ENCODE measurements around the gene CDADC1.
"Not testable (repeated sequence)": the region's sequence is repeated elsewhere in the genome, so short reads cannot be mapped to it uniquely, and the experiment has no call there.

Gene CDADC1

DNA sequence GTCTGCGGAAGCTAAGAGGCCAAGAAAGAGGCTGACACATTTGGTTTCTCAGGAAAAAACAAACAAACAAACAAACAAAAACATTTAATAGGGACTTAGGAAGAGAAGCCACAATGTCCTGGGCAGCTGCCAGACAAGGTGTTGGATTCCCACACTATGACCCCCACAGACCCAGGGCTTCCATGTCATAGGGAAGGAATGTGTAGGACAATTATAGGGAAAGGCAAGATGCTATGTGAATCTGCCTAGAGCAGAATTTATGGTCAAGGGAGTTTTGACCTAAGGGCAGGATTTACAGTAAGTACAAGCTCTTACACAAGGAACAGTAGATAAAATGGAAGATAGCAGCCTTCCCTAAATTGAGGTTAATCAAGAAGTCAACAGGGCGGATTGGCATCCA is 9.1 kb upstream of the CDADC1 start:
- no peak for DNase-seq (ENCODE audit: low spot score)

DNA sequence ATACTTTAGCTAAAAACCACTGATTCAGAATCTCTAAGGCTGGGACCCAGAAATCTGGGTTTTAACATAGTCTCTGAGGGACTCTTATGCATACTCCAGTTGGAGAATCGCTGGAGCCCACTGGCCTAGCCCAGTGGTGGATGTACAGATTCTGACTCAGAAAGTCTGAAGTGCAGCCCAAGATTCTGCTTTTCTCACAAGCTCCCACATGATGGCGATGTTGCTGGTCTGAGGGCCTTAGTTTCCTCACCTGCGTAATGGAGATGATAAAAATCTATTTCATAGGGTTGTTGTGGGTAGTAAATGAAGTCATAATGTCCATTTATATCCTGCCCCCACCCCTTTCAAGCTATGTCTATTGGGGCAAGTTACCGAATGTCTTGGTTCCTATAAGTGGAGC is 7.7 kb upstream of the CDADC1 start:
- no peak for DNase-seq (ENCODE audit: low spot score)

DNA sequence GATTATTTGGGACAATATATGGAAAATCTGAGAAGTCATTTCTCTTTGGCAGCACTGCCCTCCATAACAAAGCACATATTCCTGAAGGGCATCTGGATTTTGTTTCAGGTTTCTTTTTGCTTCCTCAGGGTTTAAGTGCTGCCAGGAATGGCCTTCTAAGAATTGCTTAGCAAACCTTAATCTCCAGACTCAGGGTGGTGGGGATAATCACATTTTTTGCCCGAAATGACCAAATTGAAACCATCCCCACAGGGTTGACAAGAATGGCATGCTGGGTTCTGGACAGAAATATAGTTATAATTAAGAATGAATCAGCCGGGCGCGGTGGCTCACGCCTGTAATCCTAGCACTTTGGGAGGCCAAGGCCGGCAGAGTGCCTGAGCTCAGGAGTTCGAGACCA is 6.4 kb upstream of the CDADC1 start:
- no peak for DNase-seq (ENCODE audit: low spot score)

DNA sequence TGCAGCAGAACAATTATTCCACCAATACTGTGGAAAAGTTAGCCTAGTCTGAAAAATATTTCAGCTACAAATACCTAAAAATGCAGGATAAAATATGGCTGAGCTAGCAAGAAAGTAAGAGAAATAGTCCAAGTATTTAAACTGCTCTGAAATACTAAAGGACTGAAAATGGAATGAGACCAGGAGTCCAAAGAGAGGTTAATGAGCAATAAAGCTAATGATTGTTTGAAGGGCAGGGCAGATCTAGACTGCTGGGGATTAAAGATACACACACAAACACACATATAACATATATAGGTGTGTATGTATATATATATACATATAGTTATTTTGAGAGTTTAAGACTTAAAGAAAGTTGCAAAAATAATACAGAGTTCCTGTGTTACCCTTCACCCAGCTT is 2.6 kb upstream of the CDADC1 start:
- DNase-seq (ENCODE audit: low spot score), result no peak

DNA sequence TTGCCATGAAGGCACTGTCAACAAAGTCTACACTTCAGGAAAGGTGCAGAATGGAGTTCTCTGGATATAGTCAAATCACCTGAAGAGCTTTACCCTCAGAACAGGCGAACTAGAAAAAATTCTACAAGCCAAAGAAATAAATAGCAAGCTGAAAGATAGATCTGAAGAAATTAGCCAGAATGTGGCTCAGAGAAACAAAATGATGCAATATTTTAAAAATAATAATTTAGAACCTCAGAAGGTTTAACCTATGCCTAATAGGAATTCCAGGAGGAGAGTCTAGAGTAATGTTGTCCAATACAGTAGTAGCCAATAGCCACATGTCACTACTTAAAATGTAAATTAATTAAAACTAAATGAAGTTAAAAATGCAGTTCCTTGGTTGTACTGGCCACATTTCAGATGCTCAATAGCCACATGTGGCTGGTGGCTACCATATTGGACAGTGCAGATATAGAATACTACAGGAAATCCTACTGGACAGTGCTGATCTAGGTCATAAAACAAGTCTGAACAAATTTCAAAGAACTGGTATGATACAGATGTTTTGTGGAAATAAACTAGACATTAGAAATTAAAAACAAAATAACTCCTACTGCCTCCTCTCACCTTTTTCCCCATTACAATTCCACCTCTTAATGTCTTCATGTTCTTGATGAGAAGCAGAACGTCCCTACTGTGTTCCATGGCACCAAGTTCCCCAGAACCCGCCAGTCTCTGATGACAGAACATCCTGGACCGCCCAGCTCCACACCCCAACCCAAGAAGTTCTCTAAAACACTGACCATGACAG is 679 bp upstream of the CDADC1 start:
- no peak for DNase-seq (ENCODE audit: low spot score)

DNA sequence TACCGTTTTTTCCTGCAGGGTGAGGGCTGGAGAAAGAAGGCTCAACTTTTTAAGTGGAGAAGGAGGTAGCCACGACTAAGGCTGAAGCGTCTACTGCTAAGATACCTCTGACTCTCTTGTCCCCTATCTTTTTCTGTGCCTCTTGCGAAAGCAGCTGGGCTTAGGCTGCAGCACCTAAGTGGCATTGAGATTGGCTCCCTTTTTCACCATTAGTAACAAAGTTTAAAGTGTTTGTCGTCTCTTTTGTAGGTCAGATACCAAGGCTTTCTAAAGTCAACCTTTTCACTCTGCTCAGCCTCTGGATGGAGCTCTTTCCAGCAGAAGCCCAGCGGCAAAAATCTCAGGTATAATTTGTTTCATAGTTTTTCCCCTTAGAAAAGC is 887 bp downstream of the CDADC1 start:
- no peak for DNase-seq (ENCODE audit: low spot score)

DNA sequence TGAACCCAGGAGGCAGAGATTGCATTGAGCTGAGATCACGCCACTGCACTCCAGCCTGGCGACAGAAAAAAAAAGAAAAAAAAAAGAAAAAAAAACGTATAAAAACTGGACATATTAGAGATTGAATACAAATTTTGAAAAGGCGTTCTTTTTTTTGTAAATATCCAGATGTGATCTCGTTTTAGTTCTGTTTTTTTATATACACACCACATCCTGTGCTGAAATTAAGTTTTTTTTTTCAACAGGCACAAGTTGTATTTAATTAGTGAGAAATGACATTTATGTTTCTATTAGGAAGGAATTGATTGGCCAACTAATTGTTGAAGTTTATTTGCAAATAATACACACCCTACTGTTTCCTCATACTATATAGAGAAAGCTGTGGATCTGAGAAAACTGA is 3.6 kb downstream of the CDADC1 start:
- no peak for DNase-seq (ENCODE audit: low spot score)

DNA sequence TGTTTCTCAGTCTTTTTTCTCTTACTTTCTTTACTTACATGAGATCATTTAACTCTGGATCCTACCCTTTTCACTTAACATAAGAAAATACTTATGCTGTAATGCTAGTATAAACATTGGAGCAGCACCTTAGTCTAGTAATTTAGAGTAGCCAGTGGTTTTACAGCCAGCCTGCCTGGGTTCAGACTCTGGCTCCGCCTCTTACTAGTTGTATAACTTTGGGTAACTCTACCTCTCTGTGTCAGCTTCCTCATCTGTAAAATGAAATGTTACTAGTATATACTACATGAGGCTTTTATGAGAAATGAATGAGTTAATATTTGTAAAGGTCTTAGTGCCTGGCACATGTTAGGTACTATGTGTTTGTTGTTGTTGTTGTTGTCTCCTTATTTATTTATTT is 5.6 kb downstream of the CDADC1 start:
- no peak for DNase-seq (ENCODE audit: low spot score)

DNA sequence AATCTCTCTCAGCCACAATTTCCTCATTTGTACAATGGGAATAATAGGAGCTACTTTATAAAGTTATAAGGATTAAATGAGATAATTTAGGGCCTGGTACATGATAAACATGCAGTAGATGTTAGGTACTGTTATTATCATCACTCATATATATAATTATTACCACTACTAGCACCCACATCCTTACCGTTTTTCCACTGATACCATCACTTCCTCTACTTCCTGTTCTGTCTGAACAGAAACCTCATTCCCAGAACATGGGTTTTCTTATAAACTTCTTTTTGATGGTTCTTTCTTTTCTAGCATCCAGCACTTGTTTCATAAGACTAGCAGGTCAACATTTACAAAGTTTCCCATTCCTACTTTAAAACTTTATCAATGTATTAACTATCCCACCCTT is 6.3 kb downstream of the CDADC1 start:
- DNase-seq (ENCODE audit: low spot score), result no peak

DNA sequence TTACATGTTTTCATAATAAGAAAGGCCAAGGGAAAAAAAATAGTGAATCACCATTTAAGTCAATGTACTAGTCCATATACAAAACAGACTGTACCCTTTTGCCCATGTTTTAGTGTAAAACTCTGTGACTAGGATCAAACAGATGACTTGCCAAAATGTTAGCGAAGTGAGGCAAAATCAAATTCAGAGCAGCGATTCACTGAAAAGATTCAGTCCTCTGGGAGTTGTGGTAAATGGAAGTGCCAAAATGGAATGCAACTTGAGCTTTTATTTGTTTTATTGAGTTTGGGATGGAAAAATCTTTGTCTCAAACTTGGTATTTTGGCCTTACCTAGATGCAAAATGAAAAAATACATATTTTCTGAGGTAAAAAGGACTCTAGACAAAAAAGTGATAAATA is 9.1 kb downstream of the CDADC1 start:
- DNase-seq (ENCODE audit: low spot score), result no peak

DNA sequence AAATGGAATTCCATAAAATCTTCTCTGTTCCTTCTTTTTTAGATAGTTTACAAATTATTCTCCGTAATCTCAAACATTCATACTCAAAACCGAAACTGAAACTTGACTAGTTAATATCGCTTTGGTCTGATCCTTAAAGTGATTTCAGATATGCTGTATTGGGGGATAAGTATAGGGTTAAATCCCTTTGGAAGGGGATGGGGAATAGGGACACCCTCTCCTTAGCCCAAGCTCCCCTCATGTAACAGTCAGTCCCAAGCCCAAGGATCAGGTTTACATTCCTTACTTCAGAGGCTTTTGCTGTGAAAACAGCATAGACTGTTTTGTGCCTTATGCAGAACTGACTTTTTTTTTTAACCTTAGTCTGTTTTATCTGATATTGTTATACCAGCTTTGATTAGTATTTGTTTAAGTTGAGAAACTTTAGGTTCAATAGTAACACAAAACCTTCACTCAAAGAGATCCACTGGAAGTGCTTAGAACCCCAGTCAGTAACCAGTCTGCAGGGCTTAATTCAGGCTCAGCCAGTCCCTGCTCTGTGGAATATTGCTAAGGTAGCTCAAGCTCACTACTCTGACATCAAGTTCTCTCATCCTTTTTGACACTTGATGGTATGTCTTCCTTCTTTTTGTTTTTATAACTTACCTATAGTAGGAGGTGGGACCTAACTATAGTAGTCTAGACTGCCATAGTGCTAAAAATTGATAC is 10.5 kb downstream of the CDADC1 start:
- DNase-seq (ENCODE audit: low spot score), result no peak

DNA sequence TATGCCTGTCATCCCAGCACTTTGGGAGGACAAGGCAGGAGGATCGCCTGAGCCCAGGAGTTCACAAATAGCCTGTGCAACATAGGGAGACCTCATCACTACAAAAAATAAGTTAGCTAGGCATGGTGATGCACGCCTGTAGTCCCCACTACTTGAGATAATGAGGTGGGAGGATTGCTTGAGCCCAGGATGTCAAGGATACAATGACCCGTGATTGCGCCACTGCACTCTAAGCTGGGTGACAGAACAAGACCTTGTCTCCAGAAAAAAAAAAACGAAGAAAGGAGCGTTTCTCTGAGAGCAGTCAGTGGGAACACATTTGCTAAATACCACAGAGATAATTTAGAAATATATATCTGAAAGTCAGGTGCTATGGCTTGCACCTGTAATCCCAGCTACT is 11.9 kb downstream of the CDADC1 start:
- no peak for DNase-seq (ENCODE audit: low spot score)

DNA sequence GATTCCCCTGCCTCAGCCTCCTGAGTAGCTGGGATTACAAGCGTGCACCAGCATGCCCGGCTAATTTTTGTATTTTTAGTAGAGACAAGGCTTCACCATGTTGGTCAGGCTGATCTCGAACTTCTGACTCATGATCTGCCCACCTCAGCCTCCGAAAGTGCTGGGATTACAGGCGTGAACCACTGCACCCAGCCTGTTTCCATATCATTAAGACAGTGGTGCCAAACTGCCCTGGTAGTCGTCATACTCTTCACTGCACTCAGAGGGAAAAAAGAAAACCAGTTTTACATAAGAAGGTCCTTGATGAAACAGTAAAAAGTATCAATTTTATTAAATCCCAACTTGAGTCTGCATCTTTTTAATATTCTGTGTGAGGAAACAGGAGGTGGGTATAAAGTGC is 14.9 kb downstream of the CDADC1 start:
- no peak for DNase-seq (ENCODE audit: low spot score)

DNA sequence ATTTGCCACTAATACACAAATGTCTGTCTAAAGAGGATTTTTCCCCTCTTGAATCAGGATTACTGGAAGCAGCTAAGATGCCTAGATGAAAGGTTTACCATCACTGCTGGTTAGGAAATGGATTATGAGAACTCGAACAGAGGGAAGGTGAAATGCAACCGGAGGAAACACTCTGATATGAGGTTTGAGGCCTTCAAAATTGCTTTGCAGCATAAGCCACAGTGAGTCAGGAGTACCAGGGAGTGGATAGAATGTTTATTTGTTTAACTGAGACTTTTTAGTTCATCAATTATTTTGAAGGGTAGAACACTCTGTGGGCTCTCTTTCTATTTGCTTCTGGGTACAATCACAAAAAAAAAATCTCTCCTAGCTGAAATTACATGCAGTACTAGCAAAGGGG is 18.1 kb downstream of the CDADC1 start:
- no peak for DNase-seq (ENCODE audit: low spot score)

DNA sequence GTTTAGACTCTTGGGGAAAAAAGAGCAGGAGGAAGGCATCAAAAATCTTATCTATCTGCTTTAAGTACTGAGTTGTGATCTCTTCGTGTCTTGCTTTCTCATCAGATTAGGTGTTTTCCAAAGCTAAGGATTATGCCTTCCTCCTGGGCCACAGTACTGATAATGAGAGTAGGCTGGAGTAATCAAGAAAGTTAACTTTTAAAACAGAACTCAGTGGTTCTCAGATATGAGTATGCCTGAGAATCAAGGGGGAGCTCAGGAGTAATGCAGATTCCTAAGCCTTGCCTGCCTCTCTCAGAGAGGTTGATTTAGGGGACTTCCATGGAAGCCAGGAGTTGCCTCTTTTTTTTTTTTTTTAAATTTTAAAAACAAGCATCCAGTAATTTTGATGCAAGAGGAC is 23.5 kb downstream of the CDADC1 start:
- DNase-seq (ENCODE audit: low spot score), result no peak

DNA sequence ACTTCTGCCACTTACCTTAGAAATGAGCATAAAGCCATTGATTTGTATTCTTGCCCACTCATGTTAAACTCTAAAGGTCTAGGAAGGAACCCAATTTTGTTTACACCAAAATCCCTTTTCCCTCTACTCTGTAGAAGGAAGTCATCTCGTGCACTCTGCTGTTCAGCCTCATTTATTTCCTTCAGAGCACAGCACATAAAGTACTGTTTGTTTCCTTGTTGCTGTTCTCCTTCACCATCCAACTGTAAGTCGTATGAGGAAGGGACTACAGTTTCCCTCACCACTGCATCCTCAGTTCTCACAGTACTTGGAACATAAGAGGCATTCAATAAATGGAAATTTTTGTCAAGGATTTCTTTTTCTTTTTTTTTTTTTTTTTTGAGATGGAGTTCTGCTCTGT is 24.6 kb downstream of the CDADC1 start:
- DNase-seq (ENCODE audit: low spot score), result no peak

DNA sequence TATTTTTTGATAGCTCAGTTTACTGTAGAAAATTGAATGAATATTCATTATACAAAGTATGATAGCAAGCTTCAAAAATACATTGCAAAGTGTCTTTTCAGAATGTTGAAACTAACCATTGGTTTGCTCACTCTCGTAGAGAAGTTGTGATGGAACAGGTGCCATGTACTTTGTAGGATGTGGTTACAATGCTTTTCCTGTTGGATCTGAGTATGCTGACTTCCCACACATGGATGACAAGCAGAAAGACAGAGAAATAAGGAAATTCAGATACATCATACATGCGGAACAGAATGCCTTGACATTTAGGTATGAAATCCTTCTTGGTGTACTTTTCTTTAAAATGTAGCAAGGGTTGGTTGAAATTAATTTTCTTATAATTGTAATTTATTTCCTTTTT is 30.5 kb downstream of the CDADC1 start:
- DNase-seq (ENCODE audit: low spot score), result no peak

DNA sequence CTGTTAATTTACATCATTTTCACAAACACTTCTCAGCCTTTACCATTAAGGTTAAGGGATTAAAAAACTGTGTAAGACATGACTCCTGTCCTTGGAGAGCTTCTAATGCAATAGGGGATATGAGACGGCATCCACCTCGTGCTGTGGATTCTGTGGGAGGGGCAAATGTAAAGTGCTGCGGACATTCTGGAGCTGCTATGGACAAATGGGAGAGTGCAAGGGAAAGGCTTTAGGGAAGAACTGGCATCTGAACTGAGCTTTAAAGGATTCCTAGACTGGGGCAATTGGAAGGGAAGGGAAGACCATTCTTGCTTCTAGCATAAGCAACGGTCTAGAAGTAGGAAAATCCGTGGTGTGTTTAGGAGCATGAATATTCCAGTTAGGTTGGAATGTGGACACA is 31.4 kb downstream of the CDADC1 start:
- DNase-seq (ENCODE audit: low spot score), result no peak

DNA sequence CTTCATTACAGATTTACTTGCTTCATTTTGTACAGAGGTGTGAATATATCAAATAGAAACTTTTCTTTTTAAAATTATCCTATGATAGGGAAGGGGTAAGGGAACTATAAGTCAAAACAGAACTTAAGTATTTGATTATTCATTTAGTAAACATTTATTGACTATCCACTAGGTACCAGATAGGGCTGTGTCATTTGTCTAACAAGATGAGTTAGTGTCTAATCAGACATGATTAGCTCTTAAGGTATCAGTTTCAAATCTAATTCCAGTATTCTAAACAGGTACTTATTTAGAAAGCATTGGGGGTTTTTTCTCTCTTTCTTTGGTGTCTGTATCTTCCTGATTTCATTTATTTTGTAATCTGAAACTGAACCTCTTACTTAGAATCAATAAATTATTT is 32.2 kb downstream of the CDADC1 start:
- no peak for DNase-seq (ENCODE audit: low spot score)

DNA sequence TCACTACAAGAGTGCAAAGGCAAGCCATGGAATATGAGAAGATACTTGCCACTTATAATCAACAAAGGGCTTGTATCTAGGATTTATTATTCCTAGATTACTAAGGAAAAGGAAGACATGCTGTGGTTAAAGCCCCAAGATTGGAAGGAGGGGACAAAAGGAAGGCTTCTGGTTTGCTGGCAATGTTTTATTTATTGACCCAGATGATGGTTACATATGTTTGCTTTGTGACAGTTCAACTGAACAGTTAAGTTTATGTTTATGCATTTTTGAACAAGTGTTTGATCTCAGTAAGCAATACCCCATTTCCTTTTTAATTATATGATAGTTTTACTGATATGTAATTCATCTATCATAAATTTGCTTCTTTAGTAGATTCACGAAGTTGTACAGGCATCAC is 40.3 kb downstream of the CDADC1 start:
- DNase-seq (ENCODE audit: low spot score), result no peak

DNA sequence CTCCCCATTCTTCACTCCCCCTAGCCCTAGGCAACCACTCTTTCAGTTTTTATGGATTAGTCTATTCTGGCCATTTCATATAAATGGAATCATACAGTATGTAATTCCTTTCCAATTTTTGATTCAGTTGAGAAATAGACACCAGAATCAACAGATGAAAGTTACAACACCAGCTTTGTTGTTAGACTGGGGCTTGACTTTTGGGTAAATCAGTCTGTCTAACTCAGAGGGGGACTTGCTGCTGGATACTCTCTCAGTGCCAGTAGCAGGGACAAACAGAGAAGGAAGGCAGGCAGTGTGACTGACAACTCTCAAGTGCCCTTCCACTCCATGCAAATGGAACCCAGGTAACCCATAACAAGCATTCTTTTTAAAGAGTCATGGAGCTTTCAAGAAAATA is 40.7 kb downstream of the CDADC1 start:
- DNase-seq (ENCODE audit: low spot score), result no peak

DNA sequence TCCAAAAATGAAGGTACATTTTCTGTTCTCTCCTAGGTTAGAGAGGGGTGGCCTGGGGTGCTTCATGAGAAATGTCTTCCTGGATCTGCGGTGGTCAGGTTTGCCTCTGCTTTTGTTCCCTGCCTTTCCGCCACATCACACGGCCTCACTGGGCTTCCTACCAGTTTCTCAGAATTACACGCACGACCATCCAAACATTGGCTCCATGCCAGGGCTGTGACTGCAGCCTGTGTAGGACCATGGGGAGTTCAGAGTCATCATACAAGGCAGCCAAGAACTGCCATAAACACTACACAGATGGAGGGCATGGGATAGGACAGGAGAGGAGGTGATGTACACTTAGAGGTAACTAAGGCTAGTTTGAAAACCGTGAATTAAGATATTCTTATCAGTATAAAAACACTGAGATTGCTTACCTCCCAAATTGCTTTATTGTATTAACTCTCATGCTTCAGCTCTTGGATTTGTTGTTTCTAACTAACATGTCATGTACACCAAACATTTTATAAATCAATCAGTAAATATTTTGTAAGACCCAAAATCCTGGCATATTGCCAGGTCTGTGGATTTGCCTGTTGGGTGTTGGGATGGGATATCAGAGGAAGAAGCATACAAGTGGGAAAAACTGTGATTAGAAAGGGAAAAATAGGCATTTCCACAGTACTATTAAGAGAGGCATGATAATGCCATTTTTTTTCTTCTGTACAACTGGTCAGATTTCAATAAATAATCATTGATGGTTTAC is 45.2 kb downstream of the CDADC1 start:
- peak; percentile 22 for DNase-seq (ENCODE audit: low spot score)

DNA sequence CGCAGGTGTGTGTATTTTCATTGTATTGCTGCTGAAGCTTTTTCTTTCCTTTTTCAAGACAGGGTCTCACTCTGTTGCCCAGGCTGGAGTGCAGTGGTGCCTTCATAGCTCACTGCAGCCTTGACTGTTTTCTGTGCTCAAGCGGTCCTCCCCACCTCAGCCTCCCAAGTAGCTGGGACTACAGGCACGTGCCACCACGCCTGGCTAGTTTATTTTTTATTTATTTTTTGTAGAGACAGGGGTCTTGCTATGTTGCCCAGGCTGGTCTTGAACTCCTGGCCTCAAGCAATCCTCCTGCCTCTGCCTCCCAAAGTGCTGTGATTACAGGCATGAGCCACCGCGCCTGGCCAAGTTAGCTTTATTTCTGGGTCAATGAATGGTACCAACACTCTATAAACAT is 47.0 kb downstream of the CDADC1 start:
- not testable (repeated sequence) for DNase-seq (ENCODE audit: low spot score)
